GM12878 (cell line): ENCODE data around the gene GALNT12. TPM values are rescaled to one million over a fixed set of nuclear protein-coding genes. Genes with fewer than 3 reads are reported as not detected.

Experiments
- E4F1 ChIP-seq: fragments of 450-650 bp; IDR thresholded peaks from 2 replicates; pipeline ENCODE4 v1.6.1; 2018; ENCODE audit warnings: borderline replicate concordance, mild to moderate bottlenecking; ENCODE audit not compliant: partially characterized antibody
- IRF5 ChIP-seq: fragments of 450-650 bp; IDR thresholded peaks from 2 replicates; pipeline ENCODE4 v1.6.1; 2017; ENCODE audit warnings: borderline replicate concordance
- REST ChIP-seq: IDR thresholded peaks from 2 replicates; pipeline ENCODE4 v1.6.1; 2012; ENCODE audit warnings: mild to moderate bottlenecking, low read depth, low read length
- TARDBP ChIP-seq: IDR thresholded peaks from 2 replicates; pipeline ENCODE4 v1.6.1; 2016; ENCODE audit warnings: borderline replicate concordance
- polyA plus RNA-seq, 11 experiments: library from polyadenylated mRNA; depleted of rRNA in 4 of 11; unstranded in 6 of 11; stranded (reverse) in 5 of 11; fragments of >200 nt; fragmentation: Nextera tagmentation in 4 of 11; fragmentation: Illumina TruSeq in 1 of 11; extraction: Ambion mirVana in 4 of 11; extraction: Trizol in 1 of 11; gene quantifications; 1 replicate in 1 of 11; 2 replicates in 10 of 11; pipeline versions ENCODE4 v1.2.1 to v1.2.3, GENCODE V29; 2011 to 2016; ENCODE audit warnings: inconsistent platforms in 2 of 11, missing spikeins in 2 of 11, low read depth in 1 of 11
- total RNA-seq, 4 experiments: library from RNA; depleted of rRNA in 3 of 4; stranded (reverse); fragments of >200 nt in 3 of 4; fragmentation: Illumina TruSeq in 1 of 4; extraction: Trizol in 1 of 4; gene quantifications; 2 replicates each; pipeline versions ENCODE4 v1.2.1 to v1.2.3, GENCODE V29; 2013 to 2021

The GALNT12 gene
- total and polyA plus RNA-seq, 10 of the 15 experiments (the other 5 are each of a cell fraction or from before 2014, with no cell fraction given): 0.13 to 5.3 (median 3.2) TPM

- TF ChIP-seq REST (no peak), IRF5 (no peak), TARDBP (no peak), E4F1 (no peak)
Measured at GRCh38 chr9:98787766-98788335, 19.6 kb upstream of the GALNT12 start (continued).
